IMR-90 (cell line): ENCODE data around the gene TMF1. TPM values are rescaled to one million over a fixed set of nuclear protein-coding genes. Genes with fewer than 3 reads are reported as not detected.

Experiments used
- ATAC-seq: fragments of 200-7000 bp; cut with Tn5 transposase; 2 replicates; pipeline ENCODE4 v1.9.1; 2020; ENCODE audit warnings: low read depth, mild to moderate bottlenecking, moderate library complexity
- BruUV-seq: library from RNA; stranded (reverse); fragments of 400-500 nt; replicated peaks from 2 replicates; lab custom pipeline; 2021; lab: Mats Ljungman, UMichigan
- CTCF ChIA-PET: fragments of 300-600 bp; formaldehyde crosslinking; extraction: SDS; loops from one replicate; lab custom pipeline; 2021; ENCODE audit warnings: antibody characterized with exemption; lab: Yijun Ruan, JAX
- POLR2A ChIA-PET: fragments of 300-600 bp; sonication (Branson Sonifier 250); formaldehyde crosslinking; loops from one replicate; lab custom pipeline; 2022; ENCODE audit warnings: antibody characterized with exemption; ENCODE audit not compliant: unreplicated experiment; lab: Charles Lee
- DNase-seq: peaks from one replicate; pipeline ENCODE4 v3.0.0; 2013
- H2AFZ ChIP-seq: replicated peaks from 2 replicates; pipeline ENCODE3; 2013; ENCODE audit warnings: low read length, mild to moderate bottlenecking; ENCODE audit not compliant: poor library complexity
- H2AK5ac ChIP-seq: 2 replicates; pipeline ENCODE4 v1.6.1; 2013; ENCODE audit warnings: low read depth, low read length, inconsistent platforms
- H2AK9ac ChIP-seq: replicated peaks from 2 replicates; pipeline ENCODE3; 2013; ENCODE audit warnings: mild to moderate bottlenecking, low read depth, low read length, moderate library complexity; ENCODE audit not compliant: poor library complexity
- H2BK120ac ChIP-seq: 2 replicates; pipeline ENCODE4 v1.6.1; 2013; ENCODE audit warnings: low read depth, low read length, inconsistent platforms
- H2BK15ac ChIP-seq: 3 replicates; pipeline ENCODE4 v1.6.1; 2013; ENCODE audit warnings: low read depth, low read length, inconsistent platforms
- H2BK20ac ChIP-seq: 2 replicates; pipeline ENCODE4 v1.6.1; 2013; ENCODE audit warnings: low read depth, mild to moderate bottlenecking, inconsistent platforms, low read length, moderate library complexity
- H2BK5ac ChIP-seq: 2 replicates; pipeline ENCODE4 v1.6.1; 2013; ENCODE audit warnings: mild to moderate bottlenecking, low read depth, low read length, inconsistent platforms; ENCODE audit not compliant: poor library complexity, severe bottlenecking
- H3K14ac ChIP-seq: replicated peaks from 2 replicates; pipeline ENCODE4 v1.6.1; 2013; ENCODE audit warnings: low read depth, low read length, inconsistent platforms
- H3K18ac ChIP-seq: 2 replicates; pipeline ENCODE4 v1.6.1; 2013; ENCODE audit warnings: low read depth, low read length, control low read depth
- H3K23ac ChIP-seq: 2 replicates; pipeline ENCODE4 v1.6.1; 2013; ENCODE audit warnings: low read depth, low read length, inconsistent platforms
- H3K27ac ChIP-seq: 2 replicates; pipeline ENCODE4 v1.5.1; 2013; ENCODE audit warnings: mild to moderate bottlenecking, control low read depth, low read length; ENCODE audit not compliant: insufficient read depth
- H3K27me3 ChIP-seq: 2 replicates; pipeline ENCODE4 v1.6.1; 2013; ENCODE audit warnings: low read length; ENCODE audit not compliant: control insufficient read depth, insufficient read depth
- H3K36me3 ChIP-seq: 2 replicates; pipeline ENCODE4 v1.6.1; 2013; ENCODE audit warnings: low read length, mixed read lengths; ENCODE audit not compliant: control insufficient read depth, insufficient read depth
- H3K4ac ChIP-seq: 2 replicates; pipeline ENCODE4 v1.6.1; 2013; ENCODE audit warnings: low read depth, low read length, inconsistent platforms
- H3K4me1 ChIP-seq: 2 replicates; pipeline ENCODE4 v1.6.1; 2013; ENCODE audit warnings: low read length, mixed read lengths; ENCODE audit not compliant: control insufficient read depth, insufficient read depth
- H3K4me2 ChIP-seq: 2 replicates; pipeline ENCODE4 v1.6.1; 2013; ENCODE audit warnings: low read depth, mild to moderate bottlenecking, control low read depth, low read length, moderate library complexity
- H3K4me3 ChIP-seq: 2 replicates; pipeline ENCODE4 v1.5.1; 2013; ENCODE audit warnings: low read depth, mild to moderate bottlenecking, control low read depth, low read length, moderate library complexity; ENCODE audit not compliant: insufficient read depth
- H3K56ac ChIP-seq: 2 replicates; pipeline ENCODE4 v1.6.1; 2013; ENCODE audit warnings: low read length, inconsistent platforms; ENCODE audit not compliant: insufficient read depth; ENCODE audit errors: extremely low read depth
- H3K79me1 ChIP-seq, 2 experiments: 2 replicates each; pipeline ENCODE4 v1.6.1; 2013; ENCODE audit warnings: low read length in 2 of 2, inconsistent platforms in 1 of 2, low read depth in 1 of 2
- H3K9ac ChIP-seq: 2 replicates; pipeline ENCODE4 v1.6.1; 2013; ENCODE audit warnings: low read depth, low read length, control low read depth
- H3K9me1 ChIP-seq: 2 replicates; pipeline ENCODE4 v1.6.1; 2013; ENCODE audit warnings: low read length, inconsistent platforms; ENCODE audit not compliant: insufficient read depth
- H3K9me3 ChIP-seq: 2 replicates; pipeline ENCODE4 v1.6.1; 2013; ENCODE audit warnings: low read length; ENCODE audit not compliant: control insufficient read depth, insufficient read depth
- H4K20me1 ChIP-seq: 2 replicates; pipeline ENCODE4 v1.6.1; 2013; ENCODE audit warnings: low read length, inconsistent platforms; ENCODE audit not compliant: insufficient read depth
- H4K5ac ChIP-seq: 2 replicates; pipeline ENCODE4 v1.6.1; 2013; ENCODE audit warnings: mild to moderate bottlenecking, low read depth, low read length, control low read depth
- H4K8ac ChIP-seq, 2 experiments: 2 replicates each; pipeline ENCODE4 v1.6.1; 2013; ENCODE audit warnings: low read depth in 2 of 2, low read length in 2 of 2, control low read depth in 1 of 2, inconsistent platforms in 1 of 2
- H4K91ac ChIP-seq: 2 replicates; pipeline ENCODE4 v1.6.1; 2013; ENCODE audit warnings: low read depth, low read length, inconsistent platforms; ENCODE audit not compliant: insufficient read depth
- BHLHE40 ChIP-seq: fragments of 150-350 bp; IDR thresholded peaks from 2 replicates; pipeline ENCODE4 v1.6.1; 2016; ENCODE audit warnings: mild to moderate bottlenecking, low read depth, low read length
- CEBPB ChIP-seq: IDR thresholded peaks from 2 replicates; pipeline ENCODE4 v1.6.1; 2012; ENCODE audit warnings: low read depth, low read length, improper control_type of control experiment
- CHD1 ChIP-seq: IDR thresholded peaks from 2 replicates; pipeline ENCODE4 v1.6.1; 2012; ENCODE audit warnings: low read depth, low read length, improper control_type of control experiment
- FOS ChIP-seq: fragments of 150-350 bp; IDR thresholded peaks from 2 replicates; pipeline ENCODE4 v1.6.1; 2016; ENCODE audit warnings: low read depth, low read length
- MAFK ChIP-seq: IDR thresholded peaks from 2 replicates; pipeline ENCODE4 v1.6.1; 2012; ENCODE audit warnings: low read depth, low read length, improper control_type of control experiment
- MXI1 ChIP-seq: IDR thresholded peaks from 2 replicates; pipeline ENCODE4 v1.6.1; 2012; ENCODE audit warnings: low read depth, mild to moderate bottlenecking, low read length, moderate library complexity, borderline replicate concordance
- NFE2L2 ChIP-seq: fragments of 150-350 bp; IDR thresholded peaks from 2 replicates; pipeline ENCODE4 v1.6.1; 2016; ENCODE audit warnings: low read depth, mild to moderate bottlenecking, low read length
- POLR2A ChIP-seq: IDR thresholded peaks from 2 replicates; pipeline ENCODE4 v1.6.1; 2012; ENCODE audit warnings: mild to moderate bottlenecking, low read depth, low read length
- RAD21 ChIP-seq: IDR thresholded peaks from 2 replicates; pipeline ENCODE4 v1.6.1; 2012; ENCODE audit warnings: low read length, improper control_type of control experiment
- RCOR1 ChIP-seq: IDR thresholded peaks from 2 replicates; pipeline ENCODE4 v1.6.1; 2012; ENCODE audit warnings: mild to moderate bottlenecking, low read length, improper control_type of control experiment; ENCODE audit not compliant: insufficient replicate concordance
- RFX5 ChIP-seq: IDR thresholded peaks from 2 replicates; pipeline ENCODE4 v1.8.0; 2012; ENCODE audit warnings: low read depth, mild to moderate bottlenecking, low read length, moderate library complexity
- SMC3 ChIP-seq: fragments of 150-350 bp; IDR thresholded peaks from 2 replicates; pipeline ENCODE4 v1.6.1; 2016; ENCODE audit warnings: low read depth, mild to moderate bottlenecking, antibody characterized with exemption, low read length, moderate library complexity
- WGBS, 2 experiments: methylation state at CpG; one replicate each; pipeline versions ENCODE4 v1.1.5 to v1.1.7; 2013; ENCODE audit warnings: missing lambda C conversion rate in 2 of 2; ENCODE audit not compliant: insufficient read length in 1 of 2; ENCODE audit errors: extremely low coverage in 2 of 2; 5-methylcytosine and 5-hydroxymethylcytosine counted together
- dilution Hi-C: fragments of 300-500 bp; cut with HindIII; formaldehyde crosslinking; loops from one replicate; pipeline ENCODE4 v1.14.3; 2018; ENCODE audit warnings: low sequenced_read_pairs; ENCODE audit not compliant: unreplicated experiment
- in situ Hi-C: fragments of 300-500 bp; cut with MboI; formaldehyde crosslinking; loops from 3 replicates; pipeline ENCODE4 v1.14.3; 2019; ENCODE audit warnings: low sequenced_read_pairs, inconsistent platforms, mixed read lengths
- intact Hi-C: fragments of 100-400 bp; cut with micrococcal nuclease; formaldehyde crosslinking; loops from 2 replicates; pipeline ENCODE4 v1.10.0; 2022
- polyA plus RNA-seq, 3 experiments: library from polyadenylated mRNA; depleted of rRNA; stranded (reverse); fragments of >200 nt; gene quantifications; 2 replicates each; pipeline ENCODE4 v1.2.3, GENCODE V29; 2012; ENCODE audit warnings: low replicate concordance in 1 of 3
- total RNA-seq: library from RNA; depleted of rRNA; stranded (reverse); fragments of >200 nt; gene quantifications from 2 replicates; pipeline ENCODE4 v1.2.3, GENCODE V29; 2012
- TF ChIP-seq, protein P1 (sequence below): conservative IDR thresholded peaks from 2 replicates; pipeline ENCODE4 v1.5.1; 2012; ENCODE audit warnings: mild to moderate bottlenecking, low read depth, low read length, improper control_type of control experiment
- TF ChIP-seq, protein P2 (sequence below): fragments of 150-350 bp; IDR thresholded peaks from 2 replicates; pipeline ENCODE4 v1.6.1; 2016; ENCODE audit warnings: low read depth, mild to moderate bottlenecking, low read length, moderate library complexity, borderline replicate concordance
- TF ChIP-seq, protein P3 (sequence below): fragments of 150-350 bp; IDR thresholded peaks from 2 replicates; pipeline ENCODE4 v1.6.1; 2017; ENCODE audit warnings: mild to moderate bottlenecking, antibody characterized with exemption, low read length, low read depth

Gene TMF1
- total and polyA plus RNA-seq, 2 of the 4 experiments (the other 2 are of a cell fraction), result 12.4 to 39.1 TPM

DNA sequence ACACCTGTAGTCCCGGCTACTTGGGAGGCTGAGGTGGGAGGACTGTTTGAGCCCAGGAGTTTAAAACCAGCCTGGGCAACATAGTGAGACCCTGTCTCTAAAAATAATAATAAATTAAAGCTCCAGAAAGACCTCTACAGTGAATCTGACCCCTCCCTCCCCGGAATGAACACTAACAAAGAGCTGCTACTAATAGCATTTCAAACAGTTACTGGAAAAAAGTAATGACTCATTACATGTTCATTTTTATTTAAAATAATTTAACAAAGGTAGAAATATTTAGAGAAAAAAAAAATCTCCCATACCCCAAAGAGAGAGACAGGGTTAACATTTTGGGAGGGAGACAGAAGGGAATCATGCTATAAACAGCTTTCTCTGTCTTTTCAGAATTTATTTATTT is 30.2 kb upstream of the TMF1 start:
- Histone ChIP-seq H3K14ac (no peak overlapping the region), H3K56ac (no peak overlapping the region), H3K36me3 (peaks cover under 1% of the 10 kb centered on the region; the same call in 1 of the 2 replicates), H4K5ac (no peak overlapping the region), H2BK20ac (peak overlapping the region; percentile 30; the same call in 1 of the 2 replicates), H3K4me2 (no peak overlapping the region), H3K4me1 (peaks cover 11% of the 10 kb centered on the region), H3K4me3 (no peak overlapping the region), H2AK9ac (no peak overlapping the region), H4K91ac (no peak overlapping the region), H2BK15ac (0 out of 3 replicates have a peak overlapping the region, but pooled peaks have one; percentile 23), H3K9ac (no peak overlapping the region), H2AFZ (no peak overlapping the region), H2BK5ac (peak overlapping the region; percentile 68), H3K18ac (no peak overlapping the region), H3K27ac (no peak overlapping the region), H4K8ac (peak overlapping the region in 1 of 2 experiments; percentile 39; a peak in 1 of 4 replicates), H2AK5ac (peak overlapping the region; percentile 35; the same call in 1 of the 2 replicates), H3K9me3 (no peaks in the 10 kb centered on the region), H3K79me1 (peaks cover 0 to 43% of the 10 kb centered on the region in 2 experiments), H3K4ac (peak overlapping the region; percentile 31; the same call in 1 of the 2 replicates), H4K20me1 (peaks cover 4% of the 10 kb centered on the region; the same call in 1 of the 2 replicates), H3K9me1 (peaks cover 7% of the 10 kb centered on the region), H3K23ac (0 out of 2 replicates have a peak overlapping the region, but pooled peaks have one; percentile 6), H2BK120ac (peak overlapping the region; percentile 52), H3K27me3 (no peaks in the 10 kb centered on the region)
- POLR2A ChIA-PET, result no interaction called here
- intact Hi-C loops (loop anchor here (10.0 kb wide), 2 partner anchors 782 to 862 kb away; no protein-coding TSS in a partner anchor), dilution Hi-C loops (no loop called here), in situ Hi-C loops (no loop called here)
- WGBS, 2 experiments, result no CpG with 5 or more reads among the region's 2 CpGs
- no TSS peak for BruUV-seq
- no peak for TF ChIP-seq BHLHE40
- no peak for TF ChIP-seq MXI1
- no peak for TF ChIP-seq MAFK
- no peak for TF ChIP-seq FOS
- no peak for TF ChIP-seq RCOR1
- TF ChIP-seq, protein P1, sequence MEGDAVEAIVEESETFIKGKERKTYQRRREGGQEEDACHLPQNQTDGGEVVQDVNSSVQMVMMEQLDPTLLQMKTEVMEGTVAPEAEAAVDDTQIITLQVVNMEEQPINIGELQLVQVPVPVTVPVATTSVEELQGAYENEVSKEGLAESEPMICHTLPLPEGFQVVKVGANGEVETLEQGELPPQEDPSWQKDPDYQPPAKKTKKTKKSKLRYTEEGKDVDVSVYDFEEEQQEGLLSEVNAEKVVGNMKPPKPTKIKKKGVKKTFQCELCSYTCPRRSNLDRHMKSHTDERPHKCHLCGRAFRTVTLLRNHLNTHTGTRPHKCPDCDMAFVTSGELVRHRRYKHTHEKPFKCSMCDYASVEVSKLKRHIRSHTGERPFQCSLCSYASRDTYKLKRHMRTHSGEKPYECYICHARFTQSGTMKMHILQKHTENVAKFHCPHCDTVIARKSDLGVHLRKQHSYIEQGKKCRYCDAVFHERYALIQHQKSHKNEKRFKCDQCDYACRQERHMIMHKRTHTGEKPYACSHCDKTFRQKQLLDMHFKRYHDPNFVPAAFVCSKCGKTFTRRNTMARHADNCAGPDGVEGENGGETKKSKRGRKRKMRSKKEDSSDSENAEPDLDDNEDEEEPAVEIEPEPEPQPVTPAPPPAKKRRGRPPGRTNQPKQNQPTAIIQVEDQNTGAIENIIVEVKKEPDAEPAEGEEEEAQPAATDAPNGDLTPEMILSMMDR, result no peak
- no peak for TF ChIP-seq POLR2A
- no peak for TF ChIP-seq RFX5
- no peak for TF ChIP-seq SMC3
- TF ChIP-seq RAD21, result no peak
- TF ChIP-seq, protein P2, sequence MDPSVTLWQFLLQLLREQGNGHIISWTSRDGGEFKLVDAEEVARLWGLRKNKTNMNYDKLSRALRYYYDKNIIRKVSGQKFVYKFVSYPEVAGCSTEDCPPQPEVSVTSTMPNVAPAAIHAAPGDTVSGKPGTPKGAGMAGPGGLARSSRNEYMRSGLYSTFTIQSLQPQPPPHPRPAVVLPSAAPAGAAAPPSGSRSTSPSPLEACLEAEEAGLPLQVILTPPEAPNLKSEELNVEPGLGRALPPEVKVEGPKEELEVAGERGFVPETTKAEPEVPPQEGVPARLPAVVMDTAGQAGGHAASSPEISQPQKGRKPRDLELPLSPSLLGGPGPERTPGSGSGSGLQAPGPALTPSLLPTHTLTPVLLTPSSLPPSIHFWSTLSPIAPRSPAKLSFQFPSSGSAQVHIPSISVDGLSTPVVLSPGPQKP, result no peak
- no peak for TF ChIP-seq NFE2L2
- TF ChIP-seq CHD1, result no peak
- TF ChIP-seq, protein P3, sequence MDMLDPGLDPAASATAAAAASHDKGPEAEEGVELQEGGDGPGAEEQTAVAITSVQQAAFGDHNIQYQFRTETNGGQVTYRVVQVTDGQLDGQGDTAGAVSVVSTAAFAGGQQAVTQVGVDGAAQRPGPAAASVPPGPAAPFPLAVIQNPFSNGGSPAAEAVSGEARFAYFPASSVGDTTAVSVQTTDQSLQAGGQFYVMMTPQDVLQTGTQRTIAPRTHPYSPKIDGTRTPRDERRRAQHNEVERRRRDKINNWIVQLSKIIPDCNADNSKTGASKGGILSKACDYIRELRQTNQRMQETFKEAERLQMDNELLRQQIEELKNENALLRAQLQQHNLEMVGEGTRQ, result no peak
- TF ChIP-seq CEBPB, result no peak
- CTCF ChIA-PET, result interaction anchor here (0.6 kb wide), 1 partner anchor 34 kb away, joined by 3 read pairs; no protein-coding TSS in a partner anchor
- no peak for DNase-seq
- ATAC-seq, result no peak
